Activated CD4-positive, CD25-positive, alpha-beta regulatory T cell treated with anti-CD3 and anti-CD28 coated beads, Interleukin-2, amount 50 U/mL, for 72 hours (primary cell): Measurements from ENCODE around the gene OR5AU1.

Experiments used
- DNase-seq: peaks from one replicate; pipeline ENCODE4 v3.0.0; 2021

OR5AU1 gene

GRCh38 chr14:21106498-21107282 is 49.2 kb downstream of the OR5AU1 start:
- DNase-seq: peak; percentile 71

GRCh38 chr14:21106176-21106497 is 49.7 kb downstream of the OR5AU1 start:
- DNase-seq: no peak

GRCh38 chr14:21105095-21105494 is 50.8 kb downstream of the OR5AU1 start:
- no peak for DNase-seq
